Left lung (tissue), 10 donors: ENCODE results near the gene ANKRD10. TPM values are rescaled to one million over a fixed set of nuclear protein-coding genes. Genes with fewer than 3 reads are reported as not detected.
A peak's percentile ranks its signal among the peaks of the same experiment; 100 is the strongest.

Source experiments
- ATAC-seq: fragments of 200-7000 bp; cut with Tn5 transposase; one replicate; pipeline ENCODE4 v1.9.1; 2020; ENCODE audit warnings: moderate library complexity
- DNase-seq, 4 donors: peaks; one replicate each; pipeline ENCODE4 v3.0.0-alpha.2; 2013 to 2020
- H3K27ac ChIP-seq, 2 donors: fragments of 200-600 bp; sonication (generic) in 1 of 2; one replicate each; pipeline versions ENCODE4 v1.5.0 to v1.8.0; 2020 to 2021
- H3K27me3 ChIP-seq, 2 donors: fragments of 200-600 bp; sonication (generic) in 1 of 2; one replicate each; pipeline versions ENCODE4 v1.5.0 to v1.8.0; 2020 to 2021
- H3K36me3 ChIP-seq, 2 donors: fragments of 200-600 bp; sonication (generic) in 1 of 2; one replicate each; pipeline versions ENCODE4 v1.5.0 to v1.8.0; 2020 to 2021
- H3K4me1 ChIP-seq, 2 donors: fragments of 200-600 bp; one replicate each; pipeline ENCODE4 v1.8.0; 2021
- H3K4me3 ChIP-seq, 2 donors: fragments of 200-600 bp; sonication (generic) in 1 of 2; one replicate each; pipeline versions ENCODE4 v1.5.0 to v1.8.0; 2020 to 2021; ENCODE audit warnings: mild to moderate bottlenecking in 1 of 2
- H3K9me3 ChIP-seq, 2 donors: fragments of 200-600 bp; sonication (generic) in 1 of 2; one replicate each; pipeline versions ENCODE4 v1.5.0 to v1.8.0; 2020 to 2021
- CTCF ChIP-seq, 2 donors: fragments of 200-600 bp; sonication (generic) in 1 of 2; IDR thresholded peaks; one replicate each; pipeline versions ENCODE4 v1.5.0 to v1.8.0; 2021; ENCODE audit warnings: antibody characterized with exemption in 2 of 2
- intact Hi-C, 2 donors: fragments of 100-400 bp; cut with DNase I; formaldehyde crosslinking; loops; one replicate each; pipeline versions ENCODE4 v1.11.2 to v1.14.2; 2022
- polyA plus RNA-seq, 6 donors: library from polyadenylated mRNA; unstranded; fragments of 120-200 nt; gene quantifications; one replicate each; pipeline ENCODE4 v1.2.1, GENCODE V29; 2013; ENCODE audit not compliant: insufficient read length in 6 of 6
- total RNA-seq, 2 donors: library from RNA; stranded (reverse); fragmentation: NEBNext Ultra II Directional; extraction: Animal tissue kit (Norgen Biotek cat#: 25700); gene quantifications; one replicate each; pipeline ENCODE4 v1.2.1, GENCODE V29; 2021
- donor health status: DM: no; HTN: yes; CAD: no.
- donor health status: DM: no; HTN: no; CAD: no.

The ANKRD10 gene
- total and polyA plus RNA-seq, 8 donors = 101 to 489 (median 426) TPM

GRCh38 chr13:110872034-110872767, 42.7 kb downstream of the ANKRD10 start:
- TF ChIP-seq CTCF (IDR thresholded peaks at IDR 0.05) = no peak
- Histone ChIP-seq H3K4me3 (no peak overlapping the region), H3K36me3 (no peaks in the 10 kb centered on the region), H3K9me3 (no peaks in the 10 kb centered on the region), H3K27ac (no peak overlapping the region), H3K27me3 (peaks cover 0 to 30% of the 10 kb centered on the region in 2 donors), H3K4me1 (peaks cover 7 to 18% of the 10 kb centered on the region in 2 donors)
- no peak for DNase-seq
- no peak for ATAC-seq
- intact Hi-C loops = no loop called here

- peaks cover 7 to 15% of the 10 kb centered on the region in 2 donors for H3K4me1 ChIP-seq
- peak overlapping the region; percentile 12 to 25 for H3K4me3 ChIP-seq
- ATAC-seq (peak; percentile 78), DNase-seq (peak; percentile 43 to 94 (median 64))
- H3K36me3 ChIP-seq = no peaks in the 10 kb centered on the region
- TF ChIP-seq CTCF (IDR thresholded peaks at IDR 0.05) = no peak
- no peaks in the 10 kb centered on the region for H3K9me3 ChIP-seq
- H3K27me3 ChIP-seq = peaks cover 0 to 22% of the 10 kb centered on the region in 2 donors
- intact Hi-C loops = no loop called here
- peak overlapping the region; percentile 81 to 86 for H3K27ac ChIP-seq
These were observed 44.8 kb downstream of the ANKRD10 start for GRCh38 chr13:110869805-110870706.

GRCh38 chr13:110869231-110869804, 45.6 kb downstream of the ANKRD10 start:
- DNase-seq = no peak
- TF ChIP-seq CTCF (IDR thresholded peaks at IDR 0.05) = no peak
- Histone ChIP-seq H3K27ac (peak overlapping the region; percentile 81 to 86), H3K4me1 (peaks cover 7 to 10% of the 10 kb centered on the region in 2 donors), H3K4me3 (peak overlapping the region; percentile 12 to 25), H3K9me3 (no peaks in the 10 kb centered on the region), H3K36me3 (no peaks in the 10 kb centered on the region), H3K27me3 (peaks cover 0 to 14% of the 10 kb centered on the region in 2 donors)
- peak; percentile 4 for ATAC-seq
- intact Hi-C loops = no loop called here

- intact Hi-C loops = no loop called here
These were observed 46.1 kb downstream of the ANKRD10 start for GRCh38 chr13:110868720-110869119.

More at GRCh38 chr13:110868720-110869119, 46.1 kb downstream of the ANKRD10 start:
- DNase-seq (no peak), ATAC-seq (no peak)
- no peaks in the 10 kb centered on the region for H3K36me3 ChIP-seq
- no peaks in the 10 kb centered on the region for H3K9me3 ChIP-seq
- TF ChIP-seq CTCF (IDR thresholded peaks at IDR 0.05) = no peak
- peak overlapping the region in 1 of 2 donors; percentile 86 for H3K27ac ChIP-seq
- H3K4me3 ChIP-seq = no peak overlapping the region
- peaks cover 0 to 11% of the 10 kb centered on the region in 2 donors for H3K27me3 ChIP-seq
- peaks cover 7 to 8% of the 10 kb centered on the region in 2 donors for H3K4me1 ChIP-seq
